ENCODE measurements around the gene RNASE7. TPM values are rescaled to one million over a fixed set of nuclear protein-coding genes. Genes with fewer than 3 reads are reported as not detected.

Gene RNASE7
- total RNA-seq, 1 donor from 2014 or later, result not detected

- peak; percentile 66 to 78 for DNase-seq (ENCODE audit: low read depth in 2 of 2)
Measured at GRCh38 chr14:21068521-21069387, 26.6 kb downstream of the RNASE7 start.

- DNase-seq (ENCODE audit: low read depth in 2 of 2), result peak in 1 of 2 donors; percentile 10
Measured at GRCh38 chr14:21069388-21070082, 27.4 kb downstream of the RNASE7 start.

GRCh38 chr14:21070083-21070609 is 28.0 kb downstream of the RNASE7 start, which contains the start of gene ARHGEF40:
ARHGEF40 (plus strand) TSS chr14:21070304; CDS start chr14:21070397, 93 bp downstream.
- DNase-seq (ENCODE audit: low read depth in 2 of 2), result peak; percentile 43 to 44

- peak; percentile 32 to 37 for DNase-seq (ENCODE audit: low read depth in 2 of 2)
Measured at GRCh38 chr14:21070610-21071224, 28.6 kb downstream of the RNASE7 start.

- peak; percentile 65 to 92 for DNase-seq (ENCODE audit: low read depth in 2 of 2)
Measured at GRCh38 chr14:21071225-21072030, 29.3 kb downstream of the RNASE7 start.

- no peak for DNase-seq (ENCODE audit: low read depth in 2 of 2)
Measured at GRCh38 chr14:21072031-21072473, 29.9 kb downstream of the RNASE7 start.

- no peak for DNase-seq (ENCODE audit: low read depth in 2 of 2)
Measured at GRCh38 chr14:21072781-21073339, 30.7 kb downstream of the RNASE7 start.

- DNase-seq (ENCODE audit: low read depth in 2 of 2), result no peak
Measured at GRCh38 chr14:21073921-21074320, 31.8 kb downstream of the RNASE7 start.

- DNase-seq (ENCODE audit: low read depth in 2 of 2), result no peak
Measured at GRCh38 chr14:21074398-21075272, 32.5 kb downstream of the RNASE7 start.

GRCh38 chr14:21075719-21076437 is 33.7 kb downstream of the RNASE7 start:
- no peak for DNase-seq (ENCODE audit: low read depth in 2 of 2)

GRCh38 chr14:21077672-21078071 is 35.5 kb downstream of the RNASE7 start:
- DNase-seq (ENCODE audit: low read depth in 2 of 2), result no peak

- no peak for DNase-seq (ENCODE audit: low read depth in 2 of 2)
Measured at GRCh38 chr14:21078287-21078686, 36.1 kb downstream of the RNASE7 start.

- DNase-seq (ENCODE audit: low read depth in 2 of 2), result peak in 1 of 2 donors; percentile 83
Measured at GRCh38 chr14:21078726-21079125, 36.6 kb downstream of the RNASE7 start.

GRCh38 chr14:21081521-21082142 is 39.5 kb downstream of the RNASE7 start:
- DNase-seq (ENCODE audit: low read depth in 2 of 2), result no peak

GRCh38 chr14:21083565-21084325 is 41.6 kb downstream of the RNASE7 start:
- DNase-seq (ENCODE audit: low read depth in 2 of 2), result no peak

GRCh38 chr14:21084396-21084795 is 42.2 kb downstream of the RNASE7 start:
- no peak for DNase-seq (ENCODE audit: low read depth in 2 of 2)

GRCh38 chr14:21084998-21085853 is 43.1 kb downstream of the RNASE7 start:
- peak in 1 of 2 donors; percentile 20 for DNase-seq (ENCODE audit: low read depth in 2 of 2)

Measured in lung microvascular endothelial cell (primary cell).